ENCODE data around the gene DHDH.

The DHDH gene

DNA sequence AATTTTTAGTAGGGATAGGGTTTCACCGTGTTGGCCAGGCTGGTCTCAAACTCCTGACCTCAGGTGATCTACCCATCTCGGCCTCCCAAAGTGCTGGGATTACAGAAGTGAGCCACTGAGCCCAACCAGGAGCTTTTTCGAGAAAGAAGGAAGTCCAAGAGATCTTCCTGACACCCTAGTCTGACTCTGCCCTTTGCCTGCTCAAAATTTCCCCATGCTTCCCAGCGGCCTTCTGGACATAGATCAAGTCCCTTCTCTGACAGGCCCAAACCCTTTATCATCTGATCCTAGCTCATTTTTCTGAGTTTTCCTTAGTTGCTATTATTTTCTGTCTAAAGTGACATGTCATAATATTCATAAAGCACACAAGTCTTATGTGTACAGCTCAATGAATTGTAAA, 19.6 kb downstream of the DHDH start:
- H3K4me3 ChIP-seq (ENCODE audit: insufficient read length, low read depth) = no peak overlapping the region
- no peaks in the 10 kb centered on the region for H3K27me3 ChIP-seq (ENCODE audit: insufficient read depth, insufficient read length)
- TF ChIP-seq ZNF274 (IDR thresholded peaks at IDR 0.05; ENCODE audit: low read depth, low read length) (no peak), SUZ12 (IDR thresholded peaks at IDR 0.05; ENCODE audit: extremely low read depth, insufficient read depth, insufficient read length) (no peak), YY1 (IDR thresholded peaks at IDR 0.05; ENCODE audit: insufficient read depth, insufficient read length) (no peak)
- H3K9ac ChIP-seq (ENCODE audit: insufficient read length, low read depth) = no peak overlapping the region
- H3K4me1 ChIP-seq (ENCODE audit: insufficient read depth, insufficient read length) = peaks cover 4% of the 10 kb centered on the region
- H3K9me3 ChIP-seq (ENCODE audit: insufficient read depth, low read length) = no peaks in the 10 kb centered on the region
- no peak for DNase-seq (ENCODE audit: low read depth, low spot score)
- peaks cover 25% of the 10 kb centered on the region for H3K36me3 ChIP-seq (ENCODE audit: insufficient read depth, insufficient read length, low read length)

DNA sequence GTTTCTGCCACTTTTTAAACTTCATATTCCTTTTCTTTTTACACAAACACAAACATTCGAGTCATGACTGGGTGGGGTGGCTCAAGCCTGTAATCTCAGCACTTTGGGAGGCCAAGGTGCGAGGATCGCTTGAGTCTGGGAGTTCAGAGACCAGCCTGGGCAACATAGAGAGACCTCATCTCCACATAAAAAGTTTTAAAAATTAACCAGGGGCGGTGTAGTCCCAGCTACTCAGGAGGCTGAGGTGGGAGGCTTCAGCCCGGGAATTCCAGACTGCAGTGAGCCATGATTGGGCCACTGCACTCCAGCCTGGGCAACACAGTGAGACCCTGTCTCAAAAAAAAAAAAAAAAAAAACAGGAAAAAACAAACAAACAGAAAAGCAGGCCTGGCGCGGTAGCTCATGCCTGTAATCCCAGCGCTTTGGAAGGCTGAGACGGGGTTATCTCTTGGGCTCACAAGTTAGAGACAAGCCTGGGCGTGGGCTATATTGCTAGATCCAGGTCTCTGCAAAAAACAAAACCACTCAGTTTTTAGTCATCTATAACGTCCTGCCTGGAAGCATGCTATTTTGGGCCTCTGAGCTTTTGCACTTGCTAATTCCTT, 20.6 kb downstream of the DHDH start:
- peaks cover 25% of the 10 kb centered on the region for H3K36me3 ChIP-seq (ENCODE audit: insufficient read depth, insufficient read length, low read length)
- DNase-seq (ENCODE audit: low read depth, low spot score) = no peak
- H3K27me3 ChIP-seq (ENCODE audit: insufficient read depth, insufficient read length) = no peaks in the 10 kb centered on the region
- TF ChIP-seq SUZ12 (IDR thresholded peaks at IDR 0.05; ENCODE audit: extremely low read depth, insufficient read depth, insufficient read length) = no peak
- TF ChIP-seq ZNF274 (IDR thresholded peaks at IDR 0.05; ENCODE audit: low read depth, low read length) = no peak
- no peak for TF ChIP-seq YY1 (IDR thresholded peaks at IDR 0.05; ENCODE audit: insufficient read depth, insufficient read length)
- H3K9me3 ChIP-seq (ENCODE audit: insufficient read depth, low read length) = no peaks in the 10 kb centered on the region
- peak overlapping the region; percentile 40 for H3K4me3 ChIP-seq (ENCODE audit: insufficient read length, low read depth)
- H3K9ac ChIP-seq (ENCODE audit: insufficient read length, low read depth) = peak overlapping the region; percentile 63
- peaks cover 4% of the 10 kb centered on the region for H3K4me1 ChIP-seq (ENCODE audit: insufficient read depth, insufficient read length)

DNA sequence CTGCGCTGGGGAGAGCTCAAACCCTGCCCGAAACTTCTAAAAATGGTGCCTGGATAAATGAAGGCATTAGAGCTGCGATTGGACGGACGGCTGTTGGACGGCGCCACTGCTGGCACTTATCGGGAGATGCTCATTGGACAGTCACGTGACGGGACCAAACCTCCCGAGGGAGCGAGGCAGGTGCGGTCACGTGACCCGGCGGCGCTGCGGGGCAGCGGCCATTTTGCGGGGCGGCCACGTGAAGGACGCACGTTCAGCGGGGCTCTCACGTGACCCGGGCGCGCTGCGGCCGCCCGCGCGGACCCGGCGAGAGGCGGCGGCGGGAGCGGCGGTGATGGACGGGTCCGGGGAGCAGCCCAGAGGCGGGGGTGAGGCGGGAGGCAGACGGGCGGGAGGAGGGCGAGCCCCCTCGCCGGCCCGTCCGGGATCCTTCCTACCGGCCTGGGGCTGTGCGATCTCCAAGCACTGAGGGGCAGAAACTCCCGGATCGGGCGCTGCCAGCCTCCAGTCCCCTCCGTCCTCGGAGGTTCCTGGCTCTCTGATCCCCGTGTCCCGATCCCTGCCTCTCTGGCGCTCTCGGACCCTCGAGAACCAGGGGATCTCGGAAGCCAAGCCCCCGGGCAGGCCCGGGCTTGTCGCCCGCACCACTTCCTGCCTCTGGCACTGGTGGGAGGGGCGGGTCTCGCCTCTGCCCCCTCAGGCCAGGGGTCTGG, 21.3 kb downstream of the DHDH start, which contains the start of gene BAX:
TSS of gene BAX (plus strand) at position 281 of the 713 bp plus-strand sequence. CDS start at position 335, 54 bp downstream.
- DNase-seq (ENCODE audit: low read depth, low spot score) = peak; percentile 91
- Histone ChIP-seq H3K9me3 (ENCODE audit: insufficient read depth, low read length) (no peaks in the 10 kb centered on the region), H3K27me3 (ENCODE audit: insufficient read depth, insufficient read length) (no peaks in the 10 kb centered on the region), H3K9ac (ENCODE audit: insufficient read length, low read depth) (peak within 1 kb of the TSS; percentile 99), H3K4me1 (ENCODE audit: insufficient read depth, insufficient read length) (peaks cover 4% of the 10 kb centered on the region), H3K36me3 (ENCODE audit: insufficient read depth, insufficient read length, low read length) (peaks cover 25% of the 10 kb centered on the region), H3K4me3 (ENCODE audit: insufficient read length, low read depth) (peak within 1 kb of the TSS; percentile 86)
- TF ChIP-seq YY1 (IDR thresholded peaks at IDR 0.05; ENCODE audit: insufficient read depth, insufficient read length) (peak; percentile 95), SUZ12 (IDR thresholded peaks at IDR 0.05; ENCODE audit: extremely low read depth, insufficient read depth, insufficient read length) (no peak), ZNF274 (IDR thresholded peaks at IDR 0.05; ENCODE audit: low read depth, low read length) (no peak)

DNA sequence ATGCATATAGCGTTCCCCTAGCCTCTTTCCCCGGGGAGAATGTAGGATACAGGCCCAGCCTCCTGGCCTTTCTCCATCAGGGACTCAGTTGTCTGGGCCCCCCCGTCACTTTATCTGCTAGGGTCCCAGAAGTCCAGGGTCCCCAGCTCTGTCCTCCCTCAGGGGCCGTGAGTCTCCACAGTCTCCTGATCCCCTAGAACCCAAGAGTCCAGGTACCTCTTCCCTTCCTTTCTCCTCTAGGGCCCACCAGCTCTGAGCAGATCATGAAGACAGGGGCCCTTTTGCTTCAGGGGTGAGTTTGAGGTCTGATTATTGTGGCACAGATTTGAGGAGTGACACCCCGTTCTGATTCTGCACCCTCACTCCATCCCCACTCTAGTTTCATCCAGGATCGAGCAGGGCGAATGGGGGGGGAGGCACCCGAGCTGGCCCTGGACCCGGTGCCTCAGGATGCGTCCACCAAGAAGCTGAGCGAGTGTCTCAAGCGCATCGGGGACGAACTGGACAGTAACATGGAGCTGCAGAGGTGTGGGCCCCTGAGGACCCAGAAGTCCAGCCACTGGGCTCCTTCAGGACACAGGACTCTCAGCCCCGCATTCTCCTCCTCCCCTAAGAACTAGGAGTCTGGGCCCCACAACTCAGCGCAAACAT, 21.9 kb downstream of the DHDH start:
- H3K4me1 ChIP-seq (ENCODE audit: insufficient read depth, insufficient read length) = peaks cover 4% of the 10 kb centered on the region
- no peak for TF ChIP-seq ZNF274 (IDR thresholded peaks at IDR 0.05; ENCODE audit: low read depth, low read length)
- TF ChIP-seq YY1 (IDR thresholded peaks at IDR 0.05; ENCODE audit: insufficient read depth, insufficient read length) = no peak
- no peak for TF ChIP-seq SUZ12 (IDR thresholded peaks at IDR 0.05; ENCODE audit: extremely low read depth, insufficient read depth, insufficient read length)

DNA sequence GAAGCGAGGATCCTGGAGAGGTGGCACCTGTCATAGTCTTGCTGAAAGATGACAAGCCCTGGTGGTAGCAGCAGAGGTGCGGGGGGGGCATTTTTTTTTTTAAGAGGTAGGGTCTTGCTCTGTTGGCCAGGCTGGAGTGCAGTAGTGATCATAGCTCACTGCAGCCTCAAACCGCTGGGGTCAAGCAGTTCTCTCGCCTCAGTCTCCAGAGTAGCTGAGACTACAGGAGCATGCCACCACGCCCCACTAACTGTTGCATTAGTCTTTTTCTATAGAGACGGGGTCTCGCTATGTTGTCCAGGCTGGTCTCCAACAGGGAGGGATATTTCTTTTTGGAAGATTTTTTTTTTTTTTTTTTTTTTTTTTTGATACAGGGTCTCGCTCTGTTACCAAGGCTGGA, 24.5 kb downstream of the DHDH start:
- H3K9me3 ChIP-seq (ENCODE audit: insufficient read depth, low read length) = no peaks in the 10 kb centered on the region
- no peaks in the 10 kb centered on the region for H3K27me3 ChIP-seq (ENCODE audit: insufficient read depth, insufficient read length)
- DNase-seq (ENCODE audit: low read depth, low spot score) = no peak
- H3K36me3 ChIP-seq (ENCODE audit: insufficient read depth, insufficient read length, low read length) = peaks cover 39% of the 10 kb centered on the region
- H3K4me1 ChIP-seq (ENCODE audit: insufficient read depth, insufficient read length) = peaks cover 6% of the 10 kb centered on the region
- no peak overlapping the region for H3K4me3 ChIP-seq (ENCODE audit: insufficient read length, low read depth)
- TF ChIP-seq YY1 (IDR thresholded peaks at IDR 0.05; ENCODE audit: insufficient read depth, insufficient read length) = no peak
- no peak for TF ChIP-seq ZNF274 (IDR thresholded peaks at IDR 0.05; ENCODE audit: low read depth, low read length)
- TF ChIP-seq SUZ12 (IDR thresholded peaks at IDR 0.05; ENCODE audit: extremely low read depth, insufficient read depth, insufficient read length) = no peak
- H3K9ac ChIP-seq (ENCODE audit: insufficient read length, low read depth) = no peak overlapping the region

More for the DNA sequence above, 21.9 kb downstream of the DHDH start:
- no peaks in the 10 kb centered on the region for H3K9me3 ChIP-seq (ENCODE audit: insufficient read depth, low read length)
- H3K4me3 ChIP-seq (ENCODE audit: insufficient read length, low read depth) = peak overlapping the region; percentile 86
- H3K36me3 ChIP-seq (ENCODE audit: insufficient read depth, insufficient read length, low read length) = peaks cover 25% of the 10 kb centered on the region
- H3K9ac ChIP-seq (ENCODE audit: insufficient read length, low read depth) = peak overlapping the region; percentile 99
- no peak for DNase-seq (ENCODE audit: low read depth, low spot score)
- H3K27me3 ChIP-seq (ENCODE audit: insufficient read depth, insufficient read length) = no peaks in the 10 kb centered on the region

DNA sequence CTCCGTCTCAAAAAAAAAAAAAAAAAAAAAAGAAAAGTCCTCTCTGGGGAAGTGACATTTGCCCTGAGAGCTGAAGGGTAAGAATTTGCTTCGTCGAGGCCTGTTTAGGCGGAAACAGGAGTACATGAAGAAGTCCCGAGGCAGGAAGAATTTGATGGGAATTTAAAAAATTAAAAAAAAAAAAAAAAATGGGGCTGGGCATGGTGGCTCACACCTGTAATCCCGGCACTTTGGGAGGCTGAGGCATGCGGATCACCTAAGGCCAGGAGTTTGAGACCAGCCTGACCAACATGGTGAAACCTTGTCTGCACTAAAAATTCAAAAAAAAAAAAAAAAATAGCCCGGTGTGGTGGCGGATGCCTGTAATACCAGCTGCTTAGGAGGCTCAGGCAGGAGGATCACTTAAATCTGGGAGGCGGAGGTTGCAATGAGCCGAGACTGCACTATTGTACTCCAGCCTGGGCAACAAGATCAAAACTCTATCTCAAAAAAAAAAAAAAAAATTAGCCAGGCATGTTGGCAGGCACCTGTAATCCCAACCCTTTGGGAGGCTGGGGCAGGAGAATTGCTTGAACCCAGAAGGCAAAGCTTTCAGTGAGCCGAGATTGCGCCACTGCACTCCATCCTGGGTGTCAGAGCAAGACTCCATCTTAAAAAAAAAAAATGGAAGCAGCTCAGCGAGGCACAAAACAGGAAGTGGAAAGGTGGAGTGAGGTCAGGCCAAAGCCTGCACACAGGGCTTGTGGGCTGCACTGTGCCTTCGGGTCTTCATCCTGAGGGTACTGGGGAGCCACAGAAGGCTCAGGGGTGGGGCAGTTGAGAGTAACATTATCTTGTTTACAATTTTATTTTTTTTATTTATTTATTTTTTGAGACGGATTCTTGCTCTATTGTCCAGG, 26.1 kb downstream of the DHDH start:
- Histone ChIP-seq H3K4me1 (ENCODE audit: insufficient read depth, insufficient read length) (peaks cover 6% of the 10 kb centered on the region), H3K9me3 (ENCODE audit: insufficient read depth, low read length) (no peaks in the 10 kb centered on the region), H3K36me3 (ENCODE audit: insufficient read depth, insufficient read length, low read length) (peaks cover 39% of the 10 kb centered on the region), H3K27me3 (ENCODE audit: insufficient read depth, insufficient read length) (no peaks in the 10 kb centered on the region), H3K4me3 (ENCODE audit: insufficient read length, low read depth) (no peak overlapping the region), H3K9ac (ENCODE audit: insufficient read length, low read depth) (no peak overlapping the region)
- no peak for TF ChIP-seq YY1 (IDR thresholded peaks at IDR 0.05; ENCODE audit: insufficient read depth, insufficient read length)
- DNase-seq (ENCODE audit: low read depth, low spot score) = no peak
